ENCODE results near the gene AGR3.
"Not testable (repeated sequence)": the region's sequence is repeated elsewhere in the genome, so short reads cannot be mapped to it uniquely, and the experiment has no call there.

AGR3 gene

GRCh38 chr7:16891338-16891737 is 9.6 kb upstream of the AGR3 start:
- DNase-seq (ENCODE audit: low read depth): peak; percentile 30

- DNase-seq (ENCODE audit: low read depth): no peak
Measured at GRCh38 chr7:16889851-16890415, 8.2 kb upstream of the AGR3 start.

- DNase-seq (ENCODE audit: low read depth): no peak
Measured at GRCh38 chr7:16889305-16889704, 7.5 kb upstream of the AGR3 start.

GRCh38 chr7:16883918-16884317 is 2.1 kb upstream of the AGR3 start:
- DNase-seq (ENCODE audit: low read depth): no peak

GRCh38 chr7:16880554-16880953 is 1.2 kb downstream of the AGR3 start:
- no peak for DNase-seq (ENCODE audit: low read depth)

- DNase-seq (ENCODE audit: low read depth): no peak
Measured at GRCh38 chr7:16879181-16879580, 2.6 kb downstream of the AGR3 start.

- DNase-seq (ENCODE audit: low read depth): no peak
Measured at GRCh38 chr7:16875861-16876260, 5.9 kb downstream of the AGR3 start.

GRCh38 chr7:16874066-16874465 is 7.7 kb downstream of the AGR3 start:
- no peak for DNase-seq (ENCODE audit: low read depth)

- no peak for DNase-seq (ENCODE audit: low read depth)
Measured at GRCh38 chr7:16867328-16867727, 14.5 kb downstream of the AGR3 start.

- not testable (repeated sequence) for DNase-seq (ENCODE audit: low read depth)
Measured at GRCh38 chr7:16853189-16853588, 28.6 kb downstream of the AGR3 start.

- DNase-seq (ENCODE audit: low read depth): no peak
Measured at GRCh38 chr7:16851829-16852228, 30.0 kb downstream of the AGR3 start.

GRCh38 chr7:16850614-16851466 is 30.9 kb downstream of the AGR3 start:
- no peak for DNase-seq (ENCODE audit: low read depth)

GRCh38 chr7:16849296-16850148 is 32.3 kb downstream of the AGR3 start:
- no peak for DNase-seq (ENCODE audit: low read depth)

GRCh38 chr7:16847381-16847860 is 34.4 kb downstream of the AGR3 start:
- DNase-seq (ENCODE audit: low read depth): no peak

GRCh38 chr7:16846601-16847165 is 35.1 kb downstream of the AGR3 start:
- no peak for DNase-seq (ENCODE audit: low read depth)

GRCh38 chr7:16845746-16846145 is 36.0 kb downstream of the AGR3 start:
- DNase-seq (ENCODE audit: low read depth): no peak

- no peak for DNase-seq (ENCODE audit: low read depth)
Measured at GRCh38 chr7:16841681-16842080, 40.1 kb downstream of the AGR3 start.

- DNase-seq (ENCODE audit: low read depth): no peak
Measured at GRCh38 chr7:16840094-16840493, 41.7 kb downstream of the AGR3 start.

GRCh38 chr7:16839646-16840045 is 42.1 kb downstream of the AGR3 start:
- no peak for DNase-seq (ENCODE audit: low read depth)

GRCh38 chr7:16838891-16839290 is 42.9 kb downstream of the AGR3 start:
- no peak for DNase-seq (ENCODE audit: low read depth)

GRCh38 chr7:16838386-16838785 is 43.4 kb downstream of the AGR3 start:
- no peak for DNase-seq (ENCODE audit: low read depth)

- no peak for DNase-seq (ENCODE audit: low read depth)
Measured at GRCh38 chr7:16836481-16836880, 45.3 kb downstream of the AGR3 start.

Data from GM04504 (cell line).